ENCODE results near the gene ULK3. TPM values are rescaled to one million over a fixed set of nuclear protein-coding genes. Genes with fewer than 3 reads are reported as not detected.

Gene ULK3
- total and polyA plus RNA-seq, 10 of the 15 experiments (the other 5 are each of a cell fraction or from before 2014, with no cell fraction given) = 0.64 to 38.8 (median 27.1) TPM

DNA sequence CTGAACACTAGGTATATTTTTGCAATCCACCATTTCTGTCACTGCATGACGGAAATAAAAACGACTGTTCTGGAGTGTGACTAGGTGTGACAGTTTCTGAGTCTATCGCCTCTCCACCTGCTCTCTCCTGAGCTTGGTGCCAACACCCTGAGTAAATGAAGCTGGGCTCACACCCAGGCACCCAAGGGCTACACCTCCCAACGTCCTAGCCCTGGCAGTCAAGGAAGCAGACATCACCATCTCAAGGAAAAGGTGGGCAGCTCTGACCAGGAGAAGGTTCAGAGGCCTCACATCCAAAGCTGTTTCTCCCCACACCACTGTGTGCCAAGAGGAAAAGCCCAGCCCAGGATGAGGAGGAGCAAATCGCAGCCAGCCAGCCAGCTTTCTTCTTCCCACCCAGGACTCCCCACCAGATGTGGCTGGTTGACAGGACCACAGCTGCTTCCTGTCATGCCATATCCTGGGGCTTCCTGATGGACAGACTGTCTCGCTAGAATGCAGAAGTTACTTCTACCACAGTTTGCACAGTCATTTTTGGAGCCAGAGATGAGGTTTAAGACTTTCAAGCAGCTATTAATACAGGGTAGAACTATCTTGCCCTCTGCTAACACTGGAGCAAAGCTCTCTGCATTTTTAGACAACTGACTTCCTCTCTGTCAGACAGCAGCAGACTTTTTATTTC lies 26.9 kb upstream of the ULK3 start (continued):
- TF ChIP-seq POLR2AphosphoS5 (IDR thresholded peaks at IDR 0.05; ENCODE audit: low read length) (peak; percentile 70), SPI1 (IDR thresholded peaks at IDR 0.05; ENCODE audit: borderline replicate concordance, insufficient read depth, low read depth, low read length) (peak; percentile 87), NFYA (IDR thresholded peaks at IDR 0.05; ENCODE audit: borderline replicate concordance, low read depth, low read length) (no peak), NR2C2 (IDR thresholded peaks at IDR 0.05; ENCODE audit: borderline replicate concordance, control insufficient read depth, insufficient read length, low read depth) (no peak), STAT1 (conservative IDR thresholded peaks at IDR 0.05) (no peak), MEF2A (IDR thresholded peaks at IDR 0.05; ENCODE audit: insufficient read depth, low read depth, low read length) (peak; percentile 96), ZNF217 (IDR thresholded peaks at IDR 0.05) (peak; percentile 42; the same call in 1 of the 2 replicates), SREBF2 (IDR thresholded peaks at IDR 0.05; ENCODE audit: low read length) (no peak), ZNF207 (IDR thresholded peaks at IDR 0.05; ENCODE audit: borderline replicate concordance) (no peak; the same call in 1 of the 2 replicates), CHD4 (IDR thresholded peaks at IDR 0.05) (no peak), KLF5 (IDR thresholded peaks at IDR 0.05; ENCODE audit: partially characterized antibody) (no peak), PAX5 (IDR thresholded peaks at IDR 0.05; ENCODE audit: borderline replicate concordance, low read depth, low read length) (peak; percentile 94), TCF12 (IDR thresholded peaks at IDR 0.05; ENCODE audit: low read depth, low read length) (peak; percentile 100), TCF7 (IDR thresholded peaks at IDR 0.05; ENCODE audit: borderline replicate concordance) (peak; percentile 87), ETV6 (conservative IDR thresholded peaks at IDR 0.05 in 1 of 2, IDR thresholded peaks at IDR 0.05 in 1 of 2; ENCODE audit: borderline replicate concordance in 1 of 2, low read depth in 1 of 2) (peak in 1 of 2 experiments; percentile 92; a peak in 2 of 4 replicates), HCFC1 (IDR thresholded peaks at IDR 0.05; ENCODE audit: low read length) (no peak), SIN3A (IDR thresholded peaks at IDR 0.05; ENCODE audit: low read depth, low read length) (peak; percentile 93)
- TF ChIP-seq, protein P1, sequence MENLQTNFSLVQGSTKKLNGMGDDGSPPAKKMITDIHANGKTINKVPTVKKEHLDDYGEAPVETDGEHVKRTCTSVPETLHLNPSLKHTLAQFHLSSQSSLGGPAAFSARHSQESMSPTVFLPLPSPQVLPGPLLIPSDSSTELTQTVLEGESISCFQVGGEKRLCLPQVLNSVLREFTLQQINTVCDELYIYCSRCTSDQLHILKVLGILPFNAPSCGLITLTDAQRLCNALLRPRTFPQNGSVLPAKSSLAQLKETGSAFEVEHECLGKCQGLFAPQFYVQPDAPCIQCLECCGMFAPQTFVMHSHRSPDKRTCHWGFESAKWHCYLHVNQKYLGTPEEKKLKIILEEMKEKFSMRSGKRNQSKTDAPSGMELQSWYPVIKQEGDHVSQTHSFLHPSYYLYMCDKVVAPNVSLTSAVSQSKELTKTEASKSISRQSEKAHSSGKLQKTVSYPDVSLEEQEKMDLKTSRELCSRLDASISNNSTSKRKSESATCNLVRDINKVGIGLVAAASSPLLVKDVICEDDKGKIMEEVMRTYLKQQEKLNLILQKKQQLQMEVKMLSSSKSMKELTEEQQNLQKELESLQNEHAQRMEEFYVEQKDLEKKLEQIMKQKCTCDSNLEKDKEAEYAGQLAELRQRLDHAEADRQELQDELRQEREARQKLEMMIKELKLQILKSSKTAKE (IDR thresholded peaks at IDR 0.05; ENCODE audit: low read depth, poor library complexity, severe bottlenecking) = peak; percentile 98
- TF ChIP-seq, protein P2, sequence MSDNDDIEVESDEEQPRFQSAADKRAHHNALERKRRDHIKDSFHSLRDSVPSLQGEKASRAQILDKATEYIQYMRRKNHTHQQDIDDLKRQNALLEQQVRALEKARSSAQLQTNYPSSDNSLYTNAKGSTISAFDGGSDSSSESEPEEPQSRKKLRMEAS (IDR thresholded peaks at IDR 0.05; ENCODE audit: low read depth, low read length) = no peak
- TF ChIP-seq, protein P3, sequence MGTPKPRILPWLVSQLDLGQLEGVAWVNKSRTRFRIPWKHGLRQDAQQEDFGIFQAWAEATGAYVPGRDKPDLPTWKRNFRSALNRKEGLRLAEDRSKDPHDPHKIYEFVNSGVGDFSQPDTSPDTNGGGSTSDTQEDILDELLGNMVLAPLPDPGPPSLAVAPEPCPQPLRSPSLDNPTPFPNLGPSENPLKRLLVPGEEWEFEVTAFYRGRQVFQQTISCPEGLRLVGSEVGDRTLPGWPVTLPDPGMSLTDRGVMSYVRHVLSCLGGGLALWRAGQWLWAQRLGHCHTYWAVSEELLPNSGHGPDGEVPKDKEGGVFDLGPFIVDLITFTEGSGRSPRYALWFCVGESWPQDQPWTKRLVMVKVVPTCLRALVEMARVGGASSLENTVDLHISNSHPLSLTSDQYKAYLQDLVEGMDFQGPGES (IDR thresholded peaks at IDR 0.05) = 0 out of 2 replicates have a peak, but pooled peaks have one; percentile 10
- TF ChIP-seq, protein P4, sequence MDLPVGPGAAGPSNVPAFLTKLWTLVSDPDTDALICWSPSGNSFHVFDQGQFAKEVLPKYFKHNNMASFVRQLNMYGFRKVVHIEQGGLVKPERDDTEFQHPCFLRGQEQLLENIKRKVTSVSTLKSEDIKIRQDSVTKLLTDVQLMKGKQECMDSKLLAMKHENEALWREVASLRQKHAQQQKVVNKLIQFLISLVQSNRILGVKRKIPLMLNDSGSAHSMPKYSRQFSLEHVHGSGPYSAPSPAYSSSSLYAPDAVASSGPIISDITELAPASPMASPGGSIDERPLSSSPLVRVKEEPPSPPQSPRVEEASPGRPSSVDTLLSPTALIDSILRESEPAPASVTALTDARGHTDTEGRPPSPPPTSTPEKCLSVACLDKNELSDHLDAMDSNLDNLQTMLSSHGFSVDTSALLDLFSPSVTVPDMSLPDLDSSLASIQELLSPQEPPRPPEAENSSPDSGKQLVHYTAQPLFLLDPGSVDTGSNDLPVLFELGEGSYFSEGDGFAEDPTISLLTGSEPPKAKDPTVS (IDR thresholded peaks at IDR 0.05; ENCODE audit: low read depth, low read length) = no peak
- TF ChIP-seq, protein P5, sequence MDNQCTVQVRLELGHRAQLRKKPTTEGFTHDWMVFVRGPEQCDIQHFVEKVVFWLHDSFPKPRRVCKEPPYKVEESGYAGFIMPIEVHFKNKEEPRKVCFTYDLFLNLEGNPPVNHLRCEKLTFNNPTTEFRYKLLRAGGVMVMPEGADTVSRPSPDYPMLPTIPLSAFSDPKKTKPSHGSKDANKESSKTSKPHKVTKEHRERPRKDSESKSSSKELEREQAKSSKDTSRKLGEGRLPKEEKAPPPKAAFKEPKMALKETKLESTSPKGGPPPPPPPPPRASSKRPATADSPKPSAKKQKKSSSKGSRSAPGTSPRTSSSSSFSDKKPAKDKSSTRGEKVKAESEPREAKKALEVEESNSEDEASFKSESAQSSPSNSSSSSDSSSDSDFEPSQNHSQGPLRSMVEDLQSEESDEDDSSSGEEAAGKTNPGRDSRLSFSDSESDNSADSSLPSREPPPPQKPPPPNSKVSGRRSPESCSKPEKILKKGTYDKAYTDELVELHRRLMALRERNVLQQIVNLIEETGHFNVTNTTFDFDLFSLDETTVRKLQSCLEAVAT (IDR thresholded peaks at IDR 0.05) = peak; percentile 87
- TF ChIP-seq, protein P6, sequence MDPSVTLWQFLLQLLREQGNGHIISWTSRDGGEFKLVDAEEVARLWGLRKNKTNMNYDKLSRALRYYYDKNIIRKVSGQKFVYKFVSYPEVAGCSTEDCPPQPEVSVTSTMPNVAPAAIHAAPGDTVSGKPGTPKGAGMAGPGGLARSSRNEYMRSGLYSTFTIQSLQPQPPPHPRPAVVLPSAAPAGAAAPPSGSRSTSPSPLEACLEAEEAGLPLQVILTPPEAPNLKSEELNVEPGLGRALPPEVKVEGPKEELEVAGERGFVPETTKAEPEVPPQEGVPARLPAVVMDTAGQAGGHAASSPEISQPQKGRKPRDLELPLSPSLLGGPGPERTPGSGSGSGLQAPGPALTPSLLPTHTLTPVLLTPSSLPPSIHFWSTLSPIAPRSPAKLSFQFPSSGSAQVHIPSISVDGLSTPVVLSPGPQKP (IDR thresholded peaks at IDR 0.05; ENCODE audit: low read depth, low read length) = no peak

Measured in GM12878 (cell line).